Activated gamma-delta T cell treated with Interleukin-2 at 50 U/mL for 16 hours (primary cell): ENCODE data around the gene TMC1.
"Not testable (repeated sequence)": the region's sequence is repeated elsewhere in the genome, so short reads cannot be mapped to it uniquely, and the experiment has no call there.

Experiments
- DNase-seq: peaks from one replicate; pipeline ENCODE4 v3.0.0-alpha.2; 2020

Gene TMC1

DNA sequence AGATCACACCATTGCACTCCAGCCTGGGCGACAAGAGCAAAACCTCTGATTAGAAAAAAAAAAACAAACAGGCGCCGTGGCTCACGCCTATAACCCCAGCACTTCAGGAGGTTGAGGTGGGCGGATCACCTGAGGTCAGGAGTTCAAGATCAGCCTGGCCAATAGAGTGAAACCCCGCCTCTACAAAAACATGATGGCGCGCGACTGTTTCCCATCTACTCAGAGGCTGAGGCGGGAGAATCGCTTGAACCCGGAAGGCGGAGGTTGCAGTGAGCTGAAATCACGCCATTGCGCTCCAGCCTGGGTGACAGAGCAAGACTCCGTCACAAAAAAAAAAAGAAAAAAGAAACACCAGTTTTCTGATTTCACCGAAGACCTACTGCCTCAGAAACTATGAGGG lies at the start of gene TMC1:
TMC1 (plus strand) TSS at position 193 of the 400 bp plus-strand sequence. CDS start 127,041 bp downstream, outside the sequence.
- DNase-seq: not testable (repeated sequence)

DNA sequence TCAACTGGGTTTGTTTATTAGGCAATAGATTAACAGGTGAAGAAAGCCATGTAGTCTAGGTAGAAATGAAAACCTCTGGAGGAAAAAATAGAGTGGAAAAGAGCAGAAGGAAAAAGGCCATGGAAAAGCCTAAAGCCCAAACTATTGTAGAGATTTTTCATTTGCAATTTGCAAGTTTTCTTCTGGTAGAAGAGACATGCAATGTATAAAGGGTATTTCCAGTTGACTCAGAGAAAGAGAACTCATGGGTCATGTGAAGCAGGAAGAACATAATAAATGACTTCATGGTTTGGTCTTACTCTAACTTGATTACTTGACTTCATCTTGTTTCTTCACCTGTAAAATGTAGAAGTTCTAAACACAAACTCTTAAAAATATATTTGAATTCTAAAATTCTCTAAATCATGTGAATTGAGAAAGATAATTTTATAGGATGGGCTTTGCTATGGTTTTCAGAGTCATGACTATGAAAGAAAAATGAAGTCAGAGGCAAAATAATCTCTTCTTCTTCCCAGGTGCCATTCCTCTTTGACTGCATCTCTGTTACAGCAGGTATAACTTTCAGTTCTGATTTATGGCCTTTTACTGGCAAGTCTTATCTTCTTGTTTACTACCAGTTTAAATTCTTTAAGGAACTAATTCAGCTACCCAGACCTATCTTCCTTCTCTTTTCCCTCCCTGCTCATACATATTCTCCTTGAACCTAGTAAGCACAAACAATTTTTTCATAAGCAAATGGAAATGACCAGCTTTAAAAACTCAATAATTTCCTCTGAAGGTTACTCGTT lies 47.7 kb upstream of the TMC1 start:
- DNase-seq: no peak

DNA sequence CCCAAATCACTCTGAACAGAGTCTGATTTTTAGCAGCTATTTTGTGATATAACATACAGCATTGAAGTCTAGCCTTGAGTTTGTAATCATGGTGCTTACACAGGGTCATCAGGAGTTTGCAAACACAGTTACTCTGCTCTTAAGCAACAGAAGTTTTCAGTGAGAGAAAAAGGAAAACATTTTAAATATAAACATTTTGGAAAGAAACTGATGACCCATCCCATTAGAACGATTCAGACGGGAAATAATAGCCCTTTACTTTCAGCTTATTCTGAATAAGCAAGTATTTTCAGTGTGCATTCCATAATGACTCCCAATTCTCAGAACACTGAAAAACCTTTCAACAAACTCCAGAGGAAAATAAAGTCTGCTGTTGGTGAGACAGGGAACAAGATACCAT lies 46.7 kb upstream of the TMC1 start:
- DNase-seq: no peak

DNA sequence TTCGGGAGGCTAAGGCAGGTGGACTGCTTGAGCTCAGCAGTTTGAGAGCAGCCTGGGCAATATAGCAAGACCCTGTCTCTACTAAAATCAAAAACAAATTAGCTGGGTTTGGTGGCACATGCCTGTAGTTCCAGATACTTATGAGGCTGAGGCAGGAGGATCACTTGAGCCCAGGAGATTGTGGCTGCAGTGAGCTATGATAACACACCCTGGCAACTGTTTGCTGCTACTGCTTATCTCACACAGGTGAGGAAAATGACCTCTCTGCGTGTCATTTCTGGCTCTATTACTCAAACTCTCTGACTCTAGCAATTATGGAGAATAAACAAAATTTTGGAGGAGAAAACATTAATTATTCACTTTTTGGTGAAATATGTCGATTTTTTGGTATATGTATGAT lies 45.3 kb upstream of the TMC1 start:
- DNase-seq: no peak

DNA sequence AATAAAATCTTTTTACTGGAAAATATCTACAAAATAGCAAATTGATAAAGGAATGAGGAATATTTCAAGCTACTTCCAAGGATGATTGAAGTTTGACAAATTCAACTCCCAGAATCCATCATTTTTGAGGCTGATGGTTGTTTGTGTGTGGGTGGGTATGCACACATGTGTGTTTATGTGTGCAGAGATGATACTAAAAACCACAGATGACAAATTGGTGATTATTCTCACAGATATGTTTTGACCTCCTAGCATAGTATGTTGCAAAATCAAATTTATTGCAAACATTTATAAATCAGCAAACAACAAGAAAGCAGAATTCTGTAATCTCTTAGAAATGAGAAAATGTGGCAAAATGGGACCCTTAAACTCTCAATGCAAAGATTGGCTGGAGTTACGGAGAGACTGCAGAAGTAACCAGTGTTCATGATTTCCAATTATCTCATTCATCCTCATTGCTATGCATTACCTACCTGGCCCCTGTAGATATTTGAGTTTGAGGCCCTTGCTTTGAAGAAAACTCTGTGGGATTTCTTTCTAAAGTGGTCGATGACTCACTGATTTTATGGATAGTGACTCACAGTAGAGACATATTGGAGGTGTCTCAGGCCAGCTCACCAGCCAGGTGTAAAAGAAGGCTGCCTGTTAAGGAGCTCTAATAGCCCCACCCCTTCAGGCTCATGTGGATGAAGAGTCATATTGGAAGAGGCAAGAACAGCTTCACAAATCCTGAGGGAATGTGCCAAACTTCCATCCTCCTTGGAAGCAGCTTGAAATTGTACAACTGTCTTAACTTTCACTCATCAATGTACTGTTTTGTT lies 44.6 kb upstream of the TMC1 start:
- peak; percentile 24 for DNase-seq

DNA sequence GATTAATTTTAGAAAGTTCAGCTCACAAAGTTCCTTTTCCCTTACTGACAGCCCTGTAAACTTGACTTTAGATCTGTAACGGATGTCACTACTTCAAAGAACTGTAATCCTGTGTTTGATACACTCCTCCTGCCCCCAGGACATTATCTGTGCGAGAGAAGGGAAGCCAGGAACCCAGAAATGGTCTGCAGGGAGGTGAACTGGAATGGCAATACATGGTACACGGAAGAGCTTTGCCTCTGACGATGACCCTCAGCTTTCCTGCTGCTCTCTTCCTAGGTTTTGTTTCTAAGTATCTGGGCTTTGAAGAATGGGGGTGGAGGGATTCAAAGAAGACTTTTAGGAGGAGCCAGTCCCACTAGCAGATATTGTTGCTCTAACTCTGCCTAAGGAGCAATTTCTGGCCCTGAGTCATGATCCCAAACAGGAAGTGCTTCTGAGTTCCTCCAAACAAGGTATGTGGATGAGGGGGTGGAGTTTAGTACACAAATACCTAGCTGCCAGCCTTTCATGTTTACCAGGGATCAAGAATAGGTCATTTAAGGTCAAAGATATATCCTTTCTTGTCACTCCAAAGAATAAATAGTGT lies 43.4 kb upstream of the TMC1 start:
- DNase-seq: no peak

DNA sequence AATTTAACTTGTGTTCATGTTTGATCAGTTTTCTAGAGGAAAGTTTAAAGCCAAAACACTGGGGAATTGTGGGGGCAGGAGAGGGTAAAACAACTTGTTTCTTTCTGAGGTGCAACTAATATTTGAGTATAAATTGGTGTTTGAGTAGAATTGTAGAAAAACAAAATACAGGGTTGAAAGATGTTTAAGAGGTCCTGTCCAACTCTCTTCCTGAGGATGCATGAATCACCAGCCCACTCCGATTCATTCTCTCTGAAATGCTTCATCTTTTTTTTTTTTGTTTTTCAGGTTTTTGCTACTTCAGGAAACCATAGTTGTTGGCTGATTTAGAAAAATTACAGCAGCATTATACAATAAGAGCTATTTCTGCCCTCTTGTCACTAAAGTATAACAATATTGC lies 42.4 kb upstream of the TMC1 start:
- DNase-seq: no peak

DNA sequence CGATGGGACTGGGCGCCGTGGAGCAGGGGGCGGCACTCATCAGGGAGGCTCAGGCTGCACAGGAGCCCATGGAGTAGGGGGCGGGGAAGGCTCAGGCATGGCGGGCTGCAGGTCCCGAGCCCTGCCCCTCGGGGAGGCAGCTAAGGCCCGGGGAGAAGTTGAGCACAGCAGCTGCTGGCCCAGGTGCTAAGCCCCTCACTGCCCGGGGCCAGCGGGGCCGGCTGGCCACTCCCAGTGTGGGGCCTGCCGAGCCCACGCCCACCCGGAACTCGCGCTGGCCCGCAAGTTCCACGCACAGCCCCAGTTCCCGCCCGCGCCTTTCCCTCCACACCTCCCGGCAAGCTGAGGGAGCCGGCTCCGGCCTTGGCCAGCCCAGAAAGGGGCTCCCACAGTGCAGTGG lies 41.1 kb upstream of the TMC1 start:
- DNase-seq: not testable (repeated sequence)

DNA sequence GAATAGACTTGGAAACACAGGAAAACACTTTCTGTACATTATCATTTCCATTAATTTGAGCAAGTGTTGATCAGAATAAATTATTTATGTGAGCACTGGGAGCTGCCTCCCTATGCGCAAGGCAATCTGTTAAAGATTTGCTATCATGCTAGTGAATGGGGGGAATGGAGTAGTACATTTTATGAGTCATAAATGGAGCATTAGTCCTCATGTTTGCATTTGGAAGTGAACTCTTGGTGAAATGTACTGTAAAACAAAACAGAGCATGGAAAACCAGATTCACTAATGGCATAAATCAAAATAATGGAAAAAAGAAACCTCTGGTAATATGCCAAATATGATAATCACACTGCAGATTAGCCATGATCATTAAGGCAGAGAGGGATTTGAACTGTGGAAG lies 40.5 kb upstream of the TMC1 start:
- DNase-seq: no peak

DNA sequence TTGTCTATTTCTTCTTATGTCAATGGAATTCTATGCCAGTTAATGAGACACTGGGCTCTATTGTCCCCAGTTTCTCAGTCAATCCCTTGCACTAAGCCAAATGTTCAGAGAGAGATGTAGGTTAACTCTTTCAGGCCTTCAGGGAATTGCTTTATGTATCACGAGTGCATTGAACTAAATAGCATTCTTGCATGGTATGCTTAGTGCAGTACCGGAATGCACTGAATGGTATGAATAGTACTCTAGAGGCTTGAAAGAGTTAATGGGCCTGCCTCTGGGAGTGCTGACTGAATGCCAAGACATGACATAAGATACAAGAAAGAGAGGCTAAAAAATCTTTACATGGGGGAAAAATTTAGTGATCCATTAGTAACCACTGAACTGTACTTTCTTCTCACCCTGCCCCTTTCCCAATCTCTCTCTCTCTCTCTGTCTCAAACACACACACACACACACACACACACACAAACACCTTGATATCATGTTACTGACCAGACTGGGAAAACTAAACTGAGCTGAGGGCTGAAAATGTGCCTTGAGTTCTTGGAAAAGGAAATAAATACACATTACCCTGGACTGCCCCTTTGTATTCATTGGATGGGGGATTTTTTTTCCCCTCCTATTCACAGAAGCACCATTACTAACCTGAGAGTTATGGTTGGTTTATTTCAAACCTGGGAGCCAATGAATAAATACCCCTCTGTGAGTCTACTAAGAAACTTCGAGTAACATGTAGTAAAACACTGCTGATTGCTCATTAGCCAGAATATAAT lies 35.4 kb upstream of the TMC1 start:
- no peak for DNase-seq

DNA sequence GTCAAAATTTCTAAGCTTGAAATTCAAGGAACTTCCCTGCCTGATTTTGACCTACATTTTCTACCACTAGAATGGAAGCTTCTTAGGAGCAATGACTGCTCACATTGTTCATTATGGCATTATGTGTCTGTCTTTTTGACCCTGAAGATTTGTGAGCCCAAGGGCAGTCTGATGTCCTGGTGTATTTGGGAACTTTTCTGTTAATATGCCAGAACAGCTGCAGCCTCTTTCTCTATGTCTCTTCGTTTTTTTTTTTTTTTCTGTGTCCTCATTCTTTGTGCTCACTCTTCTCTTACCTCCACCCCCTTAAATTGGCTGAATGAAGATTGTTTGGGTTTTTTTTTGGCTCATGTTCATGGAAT lies 34.8 kb upstream of the TMC1 start:
- DNase-seq: no peak

DNA sequence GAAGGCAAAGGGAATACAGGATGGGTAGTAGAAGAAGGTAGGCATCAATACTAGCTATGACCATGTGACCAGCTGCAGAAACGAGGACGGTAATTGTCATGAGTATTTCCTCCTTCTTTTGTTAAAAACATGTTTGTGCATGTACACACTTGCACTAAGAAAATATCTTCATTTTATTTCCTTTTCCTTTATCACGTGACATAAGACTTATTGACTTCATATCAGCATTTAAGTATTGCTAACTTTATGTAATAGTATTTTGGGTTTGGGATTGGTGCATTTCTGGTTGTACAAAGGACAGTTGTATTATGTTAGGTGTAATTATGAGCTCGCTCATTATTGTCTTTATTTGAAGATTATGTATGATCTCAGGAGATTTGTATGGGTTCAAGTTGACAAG lies 33.7 kb upstream of the TMC1 start:
- not testable (repeated sequence) for DNase-seq

DNA sequence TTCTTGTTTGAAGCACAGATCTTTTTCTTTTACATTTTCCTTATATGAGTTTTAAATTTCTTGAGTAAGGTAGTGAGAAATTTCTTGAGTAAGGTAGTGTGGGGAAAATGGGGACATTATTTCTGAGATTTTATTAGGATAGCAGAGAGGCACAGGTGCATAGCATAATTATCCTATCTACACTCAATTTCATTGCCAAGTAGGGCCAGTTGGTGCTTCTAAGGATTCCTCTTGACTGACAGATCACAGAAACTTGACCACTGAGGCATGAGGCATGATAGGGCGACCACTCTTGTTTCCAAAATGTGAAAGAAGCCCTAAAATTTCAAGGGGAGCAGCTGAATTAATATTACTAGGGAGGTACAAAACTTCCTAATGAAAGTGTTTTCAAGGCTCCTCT lies 31.4 kb upstream of the TMC1 start:
- DNase-seq: no peak

DNA sequence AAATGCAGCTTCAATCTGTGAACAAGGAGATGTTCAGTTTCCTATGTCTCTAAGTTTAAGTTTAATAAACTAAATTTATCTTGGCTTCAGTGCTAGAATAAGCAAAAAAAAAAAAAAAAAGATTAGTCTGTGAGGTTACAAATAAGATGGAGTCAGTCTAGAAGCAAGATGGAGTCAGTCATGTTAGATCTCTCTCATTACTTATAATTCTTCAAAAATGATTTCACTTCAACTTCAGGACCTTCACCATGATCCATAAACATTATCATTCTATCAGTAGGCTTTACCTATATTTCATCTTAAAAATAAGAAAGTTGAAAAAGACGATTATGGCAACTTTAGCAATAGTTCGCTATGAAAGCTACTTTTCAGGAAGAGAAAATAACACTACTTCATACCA lies 30.2 kb upstream of the TMC1 start:
- DNase-seq: no peak

DNA sequence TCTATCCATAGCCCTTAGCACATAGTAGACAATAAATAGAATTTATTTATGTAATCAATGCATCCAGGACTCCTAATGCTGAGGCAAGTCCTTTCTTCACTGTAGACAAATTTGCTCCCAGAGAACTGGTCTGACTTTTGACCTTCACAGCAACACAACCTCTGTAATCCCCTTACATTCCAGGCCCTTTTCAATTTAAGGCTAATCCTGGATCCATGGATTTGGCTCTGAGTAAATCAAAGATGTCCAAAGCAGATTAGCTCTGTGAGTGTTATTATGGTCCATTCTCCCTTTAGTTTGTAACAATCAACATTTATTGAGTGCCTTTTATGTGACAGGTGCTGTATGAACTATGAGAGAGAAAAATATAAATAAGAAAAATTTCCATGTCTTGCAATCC lies 27.4 kb upstream of the TMC1 start:
- no peak for DNase-seq

DNA sequence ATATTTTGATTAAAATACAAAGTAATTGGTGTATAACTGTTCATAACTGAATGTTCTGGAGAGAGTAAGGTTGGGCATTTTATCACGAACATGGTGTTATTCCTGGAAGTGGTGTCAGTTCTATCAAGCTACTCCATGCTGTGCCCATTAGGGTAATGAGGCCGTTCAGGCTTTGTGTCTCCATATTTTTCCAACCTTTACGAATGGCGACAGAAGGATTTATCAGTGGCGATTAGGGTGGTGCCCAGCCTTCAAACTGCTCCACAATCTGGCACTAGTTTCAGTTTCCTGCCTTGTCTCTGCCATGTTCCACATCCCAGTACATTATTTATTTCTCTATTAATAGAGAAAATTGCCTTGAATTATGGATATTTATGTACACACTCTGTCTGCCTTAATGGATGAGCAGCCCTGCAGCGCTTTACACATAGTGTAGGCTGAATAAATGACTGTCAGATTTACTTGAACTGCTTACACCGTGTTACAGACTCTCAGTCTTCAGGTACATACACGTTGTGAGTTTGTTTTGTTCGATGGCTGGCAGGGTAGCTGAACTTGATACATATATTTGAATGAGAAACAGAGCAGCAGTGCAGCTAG lies 23.9 kb upstream of the TMC1 start:
- DNase-seq: no peak

DNA sequence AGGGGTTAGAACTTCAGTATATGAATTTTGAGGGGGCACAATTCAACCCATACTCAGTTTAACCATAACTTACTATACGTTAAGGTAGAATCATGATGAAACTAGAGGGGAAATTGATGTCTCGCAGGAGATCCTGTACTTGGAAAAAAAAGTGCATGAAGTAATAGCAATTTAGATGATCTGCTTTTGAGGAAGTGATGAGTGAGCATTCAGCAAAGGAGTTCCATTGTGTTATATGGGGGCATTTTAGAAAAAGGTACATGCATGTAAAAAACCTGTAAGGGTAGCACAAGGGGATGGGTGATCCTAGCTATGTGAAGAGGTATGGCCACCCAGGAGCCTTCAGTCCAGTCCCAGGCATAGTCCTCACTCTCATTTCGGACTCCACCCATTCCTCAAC lies 14.8 kb upstream of the TMC1 start:
- DNase-seq: no peak

DNA sequence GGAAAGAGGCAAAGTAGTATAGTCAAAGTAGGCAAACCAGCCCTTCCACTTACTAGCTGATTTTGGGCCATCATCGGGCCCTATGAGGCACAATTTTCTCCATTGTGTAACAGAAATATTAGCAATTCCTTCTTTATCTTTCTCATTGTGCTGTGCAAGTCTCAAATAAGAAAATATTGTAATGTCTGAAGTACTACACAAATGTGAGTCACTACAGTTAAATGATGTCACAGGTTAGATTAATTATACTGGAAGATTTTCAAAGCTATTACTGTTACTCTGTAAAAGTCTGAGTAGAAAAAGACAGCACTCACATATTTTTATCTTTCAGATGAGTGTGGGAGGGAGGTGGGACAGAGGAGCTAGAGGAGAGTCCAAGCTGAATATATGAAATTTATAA lies 12.4 kb upstream of the TMC1 start:
- no peak for DNase-seq

DNA sequence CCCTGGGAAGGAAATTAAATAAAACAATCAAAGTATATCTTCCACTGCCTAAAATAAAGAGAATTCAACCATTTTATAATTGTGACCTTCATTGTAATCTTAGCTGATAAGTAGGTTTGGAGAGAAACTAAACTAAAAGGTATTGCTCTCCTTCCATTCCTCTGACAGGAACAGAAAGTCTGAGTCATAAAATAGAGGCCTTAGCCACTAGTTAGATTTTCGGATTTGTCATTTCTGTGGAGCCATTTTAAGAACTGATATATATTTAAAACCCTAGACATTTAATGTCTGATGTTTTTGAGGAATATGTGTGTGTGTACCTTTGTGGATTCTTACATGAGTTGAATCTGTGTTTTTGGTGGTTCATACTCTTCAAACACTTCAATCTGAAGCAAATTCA lies 11.8 kb upstream of the TMC1 start:
- no peak for DNase-seq

DNA sequence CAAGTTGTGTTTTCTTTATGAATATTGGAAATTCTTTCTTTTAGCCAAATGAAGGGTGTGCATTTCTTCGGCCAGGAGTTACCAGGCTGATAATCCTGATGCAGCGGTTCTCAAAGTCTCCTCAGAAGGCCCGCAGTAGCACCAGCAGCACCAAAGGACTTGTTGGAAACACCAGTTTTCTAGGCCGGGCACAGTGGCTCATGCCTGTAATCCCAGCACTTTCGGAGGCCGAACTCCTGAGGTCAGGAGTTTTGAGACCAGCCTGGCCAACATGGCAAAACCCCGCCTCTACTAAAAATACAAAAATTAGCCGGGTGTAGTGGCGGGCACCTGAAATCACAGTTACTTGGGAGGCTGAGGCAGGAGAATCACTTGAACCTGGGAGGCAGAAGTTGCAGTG lies 397 bp upstream of the TMC1 start:
- not testable (repeated sequence) for DNase-seq

DNA sequence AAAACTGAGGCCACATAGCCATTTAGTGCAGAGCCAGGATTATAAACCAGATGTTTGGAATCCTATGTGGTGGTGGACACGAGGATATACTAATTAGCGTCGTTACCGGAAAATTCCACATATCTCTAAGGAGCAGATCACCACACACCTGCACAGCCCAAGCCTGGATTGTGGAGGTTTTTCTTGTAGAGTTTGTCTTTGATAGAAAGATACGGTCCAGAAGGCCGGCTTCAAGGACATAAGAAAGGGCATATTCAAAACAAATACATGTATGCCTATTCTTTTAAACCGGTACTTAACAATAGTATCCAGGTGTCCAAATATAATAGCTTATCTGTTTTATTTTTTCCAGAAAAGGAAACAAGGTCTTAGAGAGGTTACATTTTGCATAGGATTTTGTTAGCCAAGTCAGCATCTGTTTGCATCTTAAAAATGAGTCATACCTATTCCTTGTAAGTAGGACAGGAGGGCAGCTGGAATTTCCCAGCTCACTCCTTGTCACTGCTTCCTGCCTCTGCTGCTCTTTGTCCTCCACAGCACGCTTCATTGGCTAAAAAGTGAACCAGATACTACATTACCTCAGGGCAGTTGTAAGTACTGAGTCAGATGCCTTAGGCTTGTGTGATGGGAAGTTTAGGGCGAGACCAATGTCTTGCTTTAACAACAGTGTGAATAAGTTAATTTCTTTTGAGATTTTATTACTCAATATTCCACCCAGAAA lies 3.6 kb downstream of the TMC1 start:
- no peak for DNase-seq
